Smooth muscle cell (in vitro differentiated cells): Measurements from ENCODE around the gene C3orf20. TPM values are rescaled to one million over a fixed set of nuclear protein-coding genes. Genes with fewer than 3 reads are reported as not detected.

Experiments
- DNase-seq: peaks from one replicate; lab custom pipeline; 2025; ENCODE audit not compliant: unreplicated experiment; lab: John Stamatoyannopoulos, UW
- H2AFZ ChIP-seq: fragments of 200-600 bp; sonication (generic); 2 replicates; pipeline ENCODE4 v1.6.0; 2016; ENCODE audit warnings: antibody characterized with exemption, low read depth, mild to moderate bottlenecking
- H3F3A ChIP-seq: fragments of 200-600 bp; sonication (generic); 2 replicates; pipeline ENCODE4 v1.6.0; 2017; ENCODE audit warnings: antibody characterized with exemption, low read depth
- H3K27ac ChIP-seq: fragments of 200-600 bp; sonication (generic); 2 replicates; pipeline ENCODE4 v1.5.1; 2016; ENCODE audit warnings: low read depth, mild to moderate bottlenecking
- H3K27me3 ChIP-seq: fragments of 200-600 bp; sonication (generic); 2 replicates; pipeline ENCODE4 v1.6.1; 2016; ENCODE audit warnings: low read depth, mild to moderate bottlenecking
- H3K36me3 ChIP-seq: fragments of 200-600 bp; sonication (generic); 2 replicates; pipeline ENCODE4 v1.5.1; 2016; ENCODE audit warnings: low read depth
- H3K4me1 ChIP-seq: fragments of 200-600 bp; sonication (generic); 2 replicates; pipeline ENCODE4 v1.5.1; 2016; ENCODE audit warnings: low read depth
- H3K4me2 ChIP-seq: fragments of 200-600 bp; sonication (generic); 2 replicates; pipeline ENCODE4 v1.6.0; 2016; ENCODE audit warnings: mild to moderate bottlenecking
- H3K4me3 ChIP-seq: fragments of 200-600 bp; sonication (generic); 2 replicates; pipeline ENCODE4 v1.5.1; 2016; ENCODE audit warnings: mild to moderate bottlenecking
- H3K79me2 ChIP-seq: fragments of 200-600 bp; sonication (generic); 2 replicates; pipeline ENCODE4 v1.6.0; 2016; ENCODE audit warnings: low read depth, mild to moderate bottlenecking
- H3K9ac ChIP-seq: fragments of 200-600 bp; sonication (generic); 2 replicates; pipeline ENCODE4 v1.6.0; 2016; ENCODE audit warnings: low read depth
- H3K9me3 ChIP-seq: fragments of 200-600 bp; sonication (generic); replicated peaks from 2 replicates; pipeline ENCODE4 v1.5.1; 2016; ENCODE audit warnings: low read depth
- H4K20me1 ChIP-seq: fragments of 200-600 bp; sonication (generic); 2 replicates; pipeline ENCODE4 v1.6.0; 2016; ENCODE audit warnings: low read depth
- CTCF ChIP-seq: fragments of 200-600 bp; sonication (generic); IDR thresholded peaks from 2 replicates; pipeline ENCODE4 v1.5.1; 2017; ENCODE audit warnings: borderline replicate concordance, mild to moderate bottlenecking, antibody characterized with exemption; ENCODE audit not compliant: insufficient read depth, poor library complexity, severe bottlenecking
- WGBS: methylation state at CpG from one replicate; pipeline ENCODE4 v1.1.7; 2016; ENCODE audit warnings: low lambda C conversion rate; 5-methylcytosine and 5-hydroxymethylcytosine counted together
- polyA plus RNA-seq: library from polyadenylated mRNA; unstranded; fragments of >200 nt; fragmentation: Nextera tagmentation; extraction: Ambion mirVana; gene quantifications from 2 replicates; pipeline ENCODE4 v1.2.1, GENCODE V29; 2016
- total RNA-seq: library from RNA; depleted of rRNA; stranded (reverse); fragments of >200 nt; gene quantifications from 2 replicates; pipeline ENCODE4 v1.2.3, GENCODE V29; 2014

C3orf20 gene
- total and polyA plus RNA-seq, 2 experiments from 2014 or later = not detected

- Histone ChIP-seq H3K9ac (no peak overlapping the region), H3K27me3 (no peaks in the 10 kb centered on the region), H3K79me2 (no peaks in the 10 kb centered on the region), H3K4me2 (no peak overlapping the region), H3F3A (no peaks in the 10 kb centered on the region), H3K4me3 (no peak overlapping the region), H2AFZ (no peak overlapping the region), H3K27ac (no peak overlapping the region), H3K9me3 (no peaks in the 10 kb centered on the region), H3K36me3 (no peaks in the 10 kb centered on the region), H4K20me1 (no peaks in the 10 kb centered on the region), H3K4me1 (no peaks in the 10 kb centered on the region)
- DNase-seq = no peak
- no peak for TF ChIP-seq CTCF
- 92% methylated on average over 4 of the region's 4 CpGs for WGBS
These were observed 122.8 kb downstream of the C3orf20 start for GRCh38 chr3:14797731-14798130.

- Histone ChIP-seq H3K4me2 (no peak overlapping the region), H3K9me3 (no peaks in the 10 kb centered on the region), H3K27ac (no peak overlapping the region), H3K79me2 (no peaks in the 10 kb centered on the region), H4K20me1 (no peaks in the 10 kb centered on the region), H2AFZ (no peak overlapping the region), H3K27me3 (no peaks in the 10 kb centered on the region), H3K9ac (no peak overlapping the region), H3K4me3 (no peak overlapping the region), H3K36me3 (no peaks in the 10 kb centered on the region), H3F3A (no peaks in the 10 kb centered on the region), H3K4me1 (no peaks in the 10 kb centered on the region)
- 93% methylated on average over 6 of the region's 6 CpGs for WGBS
- no peak for DNase-seq
- no peak for TF ChIP-seq CTCF
These were observed 123.3 kb downstream of the C3orf20 start for GRCh38 chr3:14798231-14798630.

GRCh38 chr3:14799146-14799545 is 124.2 kb downstream of the C3orf20 start:
- H4K20me1 ChIP-seq = no peaks in the 10 kb centered on the region
- no peak for DNase-seq
- no peak for TF ChIP-seq CTCF
- no peak overlapping the region for H3K4me3 ChIP-seq
- no peaks in the 10 kb centered on the region for H3K9me3 ChIP-seq
- H3K27ac ChIP-seq = no peak overlapping the region
- H3K27me3 ChIP-seq = no peaks in the 10 kb centered on the region
- no peaks in the 10 kb centered on the region for H3K4me1 ChIP-seq
- no peak overlapping the region for H2AFZ ChIP-seq
- WGBS = 88% methylated on average over 4 of the region's 4 CpGs
- no peaks in the 10 kb centered on the region for H3K79me2 ChIP-seq
- no peaks in the 10 kb centered on the region for H3F3A ChIP-seq
- no peak overlapping the region for H3K4me2 ChIP-seq
- no peaks in the 10 kb centered on the region for H3K36me3 ChIP-seq
- H3K9ac ChIP-seq = no peak overlapping the region

- no peaks in the 10 kb centered on the region for H3F3A ChIP-seq
- H3K36me3 ChIP-seq = no peaks in the 10 kb centered on the region
- H3K9me3 ChIP-seq = no peaks in the 10 kb centered on the region
- no peak for TF ChIP-seq CTCF
- H3K4me3 ChIP-seq = no peak overlapping the region
- no peaks in the 10 kb centered on the region for H3K79me2 ChIP-seq
- H2AFZ ChIP-seq = no peak overlapping the region
- H3K4me2 ChIP-seq = no peak overlapping the region
- no peaks in the 10 kb centered on the region for H4K20me1 ChIP-seq
- H3K9ac ChIP-seq = no peak overlapping the region
- no peaks in the 10 kb centered on the region for H3K4me1 ChIP-seq
- no peak for DNase-seq
- no peaks in the 10 kb centered on the region for H3K27me3 ChIP-seq
- H3K27ac ChIP-seq = no peak overlapping the region
- 87% methylated on average over 9 of the region's 9 CpGs for WGBS
These were observed 126.1 kb downstream of the C3orf20 start for GRCh38 chr3:14801031-14801430.
